ENCODE measurements around the gene NLE1.

DNA sequence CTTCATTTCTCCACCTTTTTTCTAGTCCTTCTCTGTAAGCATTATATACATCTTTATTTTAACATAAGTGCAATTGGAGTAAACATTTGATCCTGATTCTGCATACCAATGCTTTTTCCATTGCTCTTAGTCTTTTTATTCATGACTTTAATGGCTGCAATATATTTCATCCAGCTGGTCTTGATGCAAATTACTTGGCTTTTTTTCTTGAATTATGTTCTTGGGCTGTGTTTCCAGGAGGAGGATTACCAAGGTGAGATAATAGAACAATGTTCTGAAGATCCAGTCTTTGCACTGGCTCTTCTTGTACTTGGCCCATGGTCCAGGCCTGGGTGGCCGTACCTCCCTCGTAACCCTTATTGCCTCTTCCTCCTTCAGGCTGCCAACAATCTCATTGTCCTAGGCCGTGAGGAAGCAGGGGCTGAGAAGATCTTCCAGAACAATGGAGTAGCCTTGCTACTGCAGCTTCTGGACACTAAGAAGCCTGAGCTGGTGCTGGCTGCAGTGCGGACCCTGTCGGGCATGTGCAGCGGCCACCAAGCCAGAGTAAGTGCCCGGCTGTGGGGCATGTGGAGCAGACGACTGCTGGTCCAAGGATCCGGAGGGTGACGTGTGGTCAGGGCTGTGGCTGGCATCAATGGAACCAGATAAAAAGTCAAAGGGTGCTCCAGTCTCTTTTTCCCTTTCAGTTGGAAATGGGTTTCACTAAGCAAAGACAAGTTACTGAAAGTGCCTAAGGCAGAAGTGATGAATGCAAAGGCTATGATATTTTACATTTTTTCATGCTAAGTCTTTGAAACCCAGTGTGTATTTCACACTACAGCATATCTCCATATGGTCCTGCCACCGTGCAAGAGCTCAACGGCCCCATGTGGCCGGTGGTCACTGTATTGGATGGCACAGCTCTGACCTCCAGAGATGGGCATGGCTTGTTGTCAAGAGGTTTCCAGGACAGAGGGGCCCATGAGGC lies 12.4 kb upstream of the NLE1 start:
- no peak for TF ChIP-seq EZH2 (IDR thresholded peaks at IDR 0.05; ENCODE audit: insufficient read depth, poor library complexity, severe bottlenecking)
- TF ChIP-seq EZH2phosphoT487 (IDR thresholded peaks at IDR 0.05; ENCODE audit: insufficient read depth, low read depth): no peak

Measured in GM23248 (cell line).